ENCODE measurements around the gene CORO1C.

DNA sequence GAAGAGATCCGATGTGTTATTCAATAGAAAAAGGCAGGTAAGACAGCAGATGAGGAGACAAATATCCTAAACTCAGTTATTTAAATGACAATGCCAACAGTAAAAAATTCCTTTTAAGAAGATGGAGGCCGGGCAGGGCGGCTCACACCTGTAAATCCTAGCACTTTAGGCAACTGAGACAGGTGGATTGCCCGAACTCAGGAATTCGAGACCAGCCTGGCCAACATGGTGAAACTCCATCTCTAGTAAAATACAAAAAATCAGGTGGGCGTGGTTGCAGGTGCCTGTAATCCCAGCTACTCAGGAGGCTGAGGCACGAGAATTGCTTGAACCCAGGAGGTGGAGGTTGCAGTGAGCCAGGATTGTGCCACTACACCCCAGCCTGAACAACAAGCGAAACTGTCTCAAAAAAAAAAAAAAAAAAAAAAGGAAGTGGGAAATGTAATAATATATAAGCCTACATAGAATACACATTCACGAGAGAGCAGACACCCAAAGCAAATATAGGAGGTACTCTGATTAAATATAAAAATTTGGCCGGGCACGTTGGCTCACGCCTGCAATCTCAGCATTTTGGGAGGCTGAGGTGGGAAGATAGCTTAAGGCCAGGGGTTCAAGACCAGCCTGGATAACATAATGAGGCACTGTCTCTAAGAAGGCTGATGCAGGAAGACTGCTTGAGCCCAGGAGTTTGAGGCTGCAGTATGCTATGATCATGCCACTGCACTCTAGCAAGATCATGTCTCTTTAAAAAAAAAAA is 19.0 kb downstream of the CORO1C start:
- TF ChIP-seq, protein P1, sequence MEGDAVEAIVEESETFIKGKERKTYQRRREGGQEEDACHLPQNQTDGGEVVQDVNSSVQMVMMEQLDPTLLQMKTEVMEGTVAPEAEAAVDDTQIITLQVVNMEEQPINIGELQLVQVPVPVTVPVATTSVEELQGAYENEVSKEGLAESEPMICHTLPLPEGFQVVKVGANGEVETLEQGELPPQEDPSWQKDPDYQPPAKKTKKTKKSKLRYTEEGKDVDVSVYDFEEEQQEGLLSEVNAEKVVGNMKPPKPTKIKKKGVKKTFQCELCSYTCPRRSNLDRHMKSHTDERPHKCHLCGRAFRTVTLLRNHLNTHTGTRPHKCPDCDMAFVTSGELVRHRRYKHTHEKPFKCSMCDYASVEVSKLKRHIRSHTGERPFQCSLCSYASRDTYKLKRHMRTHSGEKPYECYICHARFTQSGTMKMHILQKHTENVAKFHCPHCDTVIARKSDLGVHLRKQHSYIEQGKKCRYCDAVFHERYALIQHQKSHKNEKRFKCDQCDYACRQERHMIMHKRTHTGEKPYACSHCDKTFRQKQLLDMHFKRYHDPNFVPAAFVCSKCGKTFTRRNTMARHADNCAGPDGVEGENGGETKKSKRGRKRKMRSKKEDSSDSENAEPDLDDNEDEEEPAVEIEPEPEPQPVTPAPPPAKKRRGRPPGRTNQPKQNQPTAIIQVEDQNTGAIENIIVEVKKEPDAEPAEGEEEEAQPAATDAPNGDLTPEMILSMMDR (IDR thresholded peaks at IDR 0.05) = no peak
- TF ChIP-seq POLR2A (IDR thresholded peaks at IDR 0.05) (no peak), POLR2AphosphoS5 (IDR thresholded peaks at IDR 0.05; ENCODE audit: insufficient read depth in 1 of 2, low read depth in 1 of 2) (no peak)
